T-helper 2 cell treated with Interferon-gamma antibody and Interleukin-4, amounts not matched to agents 5 μg/mL and 100 μg/mL, for 36 hours (primary cell): ENCODE data around the gene DUSP22.

Source experiments
- DNase-seq: peaks from one replicate; pipeline ENCODE4 v3.0.0; 2021; ENCODE audit warnings: low spot score
- H3K27ac Mint-ChIP-seq: one replicate; pipeline ENCODE4 v1.8.0; 2021; ENCODE audit warnings: mild to moderate bottlenecking, mixed read lengths
- H3K27me3 Mint-ChIP-seq: one replicate; pipeline ENCODE4 v1.8.0; 2021; ENCODE audit warnings: low read depth, mixed read lengths
- H3K36me3 Mint-ChIP-seq: one replicate; pipeline ENCODE4 v1.8.0; 2021; ENCODE audit warnings: low read depth, mixed read lengths
- H3K4me1 Mint-ChIP-seq: one replicate; pipeline ENCODE4 v1.8.0; 2021; ENCODE audit warnings: low read depth, mixed read lengths
- H3K4me3 Mint-ChIP-seq: one replicate; pipeline ENCODE4 v1.8.0; 2022; ENCODE audit warnings: mild to moderate bottlenecking, moderate library complexity, mixed read lengths
- H3K9me3 Mint-ChIP-seq: one replicate; pipeline ENCODE4 v1.8.0; 2021; ENCODE audit warnings: mixed read lengths

DUSP22 gene

DNA sequence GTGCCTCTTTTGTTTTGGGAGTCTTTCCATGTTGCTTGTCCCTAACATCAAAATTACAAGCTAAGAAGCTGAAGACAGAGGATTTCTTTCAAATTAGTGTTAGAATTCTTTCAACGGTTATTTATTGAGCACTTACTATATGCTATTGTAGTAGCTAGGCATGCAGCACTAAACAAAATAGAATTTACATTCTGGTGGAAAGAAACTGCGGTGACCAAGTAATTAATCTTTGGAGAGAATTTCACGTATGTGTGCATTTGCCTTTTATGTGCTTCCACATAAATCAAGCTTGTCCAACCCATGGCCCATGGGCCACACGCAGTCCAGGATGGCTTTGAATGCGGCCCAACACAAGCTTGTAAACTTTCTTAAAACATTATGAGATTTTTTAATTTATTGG, 33.0 kb upstream of the DUSP22 start:
- no peaks in the 10 kb centered on the region for H3K27me3 Mint-ChIP-seq
- peaks cover 31% of the 10 kb centered on the region for H3K4me1 Mint-ChIP-seq
- no peak for DNase-seq
- peak overlapping the region; percentile 84 for H3K27ac Mint-ChIP-seq
- peaks cover 4% of the 10 kb centered on the region for H3K36me3 Mint-ChIP-seq
- H3K9me3 Mint-ChIP-seq, result peaks cover 20% of the 10 kb centered on the region
- H3K4me3 Mint-ChIP-seq, result no peak overlapping the region

DNA sequence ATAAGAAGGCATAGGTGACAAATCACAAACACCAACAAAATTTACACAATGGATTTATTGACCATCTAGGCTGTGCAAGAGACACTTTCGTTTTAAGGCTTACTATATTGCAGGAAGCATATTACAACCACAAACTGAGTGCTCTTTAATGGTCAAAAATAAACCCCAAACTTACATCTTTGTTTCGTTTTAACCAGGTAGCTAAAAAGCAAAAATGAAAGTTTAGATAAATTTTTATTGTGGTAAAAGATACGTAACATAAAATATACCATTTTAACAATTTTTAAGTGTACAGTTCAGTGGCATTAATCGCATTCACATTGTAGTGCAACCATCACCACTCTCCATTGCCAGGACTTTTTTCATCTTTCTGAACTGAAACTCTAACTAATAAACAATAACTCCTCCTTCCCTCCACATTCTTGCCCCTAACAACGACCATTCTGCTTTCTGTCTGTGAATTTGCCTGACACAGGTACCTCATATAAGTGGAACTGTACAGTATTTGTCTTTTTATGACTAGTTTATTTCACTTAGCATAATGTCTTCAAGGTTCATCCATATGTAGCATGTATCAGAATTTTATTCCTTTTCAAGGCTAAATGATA, 32.3 kb upstream of the DUSP22 start:
- Mint-ChIP-seq H3K9me3 (peaks cover 26% of the 10 kb centered on the region), H3K27me3 (peaks cover 4% of the 10 kb centered on the region), H3K4me3 (peak overlapping the region; percentile 68), H3K27ac (peak overlapping the region; percentile 84), H3K4me1 (peaks cover 31% of the 10 kb centered on the region), H3K36me3 (peaks cover 4% of the 10 kb centered on the region)
- no peak for DNase-seq

DNA sequence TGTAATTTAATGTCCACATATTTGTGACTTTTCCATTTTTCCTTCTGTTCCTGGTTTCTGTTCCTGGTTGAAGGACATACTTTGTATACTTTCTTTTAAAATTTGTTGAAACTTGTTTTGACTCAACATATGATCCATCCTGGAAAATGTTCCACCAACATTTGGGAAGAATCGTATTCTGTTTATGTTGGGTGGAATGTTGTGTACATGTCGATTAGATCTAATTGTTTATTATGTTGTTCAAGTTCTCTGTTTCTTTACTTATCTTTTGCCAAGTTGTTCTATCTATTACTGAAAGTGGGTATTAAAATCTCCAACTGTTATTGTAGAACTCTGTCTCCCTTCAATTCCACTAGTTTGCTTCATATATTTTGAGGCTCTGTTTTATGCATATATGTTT, 27.7 kb upstream of the DUSP22 start:
- Mint-ChIP-seq H3K27ac (no peak overlapping the region), H3K4me3 (no peak overlapping the region), H3K36me3 (peaks cover 5% of the 10 kb centered on the region), H3K4me1 (peaks cover 14% of the 10 kb centered on the region), H3K27me3 (peaks cover 21% of the 10 kb centered on the region), H3K9me3 (peaks cover 20% of the 10 kb centered on the region)
- no peak for DNase-seq

DNA sequence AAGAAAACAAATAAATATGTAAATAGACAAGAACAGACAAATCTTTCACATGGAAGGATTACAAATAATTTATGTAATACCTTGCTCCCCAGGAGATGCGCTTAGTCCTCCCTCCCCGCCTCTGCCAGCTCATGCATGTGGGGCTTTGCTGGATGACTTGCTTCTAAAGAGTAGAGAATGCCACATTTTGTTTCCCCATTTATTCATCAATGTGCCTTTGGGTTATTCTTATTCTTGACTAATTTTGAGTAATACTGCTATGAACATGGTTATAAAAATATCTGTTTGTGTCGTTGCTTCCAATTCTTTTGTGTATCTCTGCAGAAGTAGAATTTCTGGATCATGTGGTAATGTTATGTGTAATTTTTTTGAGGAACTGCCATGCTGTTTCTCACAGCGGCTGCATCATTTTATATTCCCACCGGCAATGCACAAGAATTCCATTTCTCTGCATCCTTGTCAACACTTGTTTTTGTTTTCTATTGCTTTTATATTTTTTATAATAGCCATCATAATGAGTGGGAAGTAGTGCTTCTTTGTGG, 23.8 kb upstream of the DUSP22 start:
- Mint-ChIP-seq H3K36me3 (peaks cover 11% of the 10 kb centered on the region), H3K4me1 (peaks cover 18% of the 10 kb centered on the region), H3K4me3 (no peak overlapping the region), H3K27me3 (peaks cover 22% of the 10 kb centered on the region), H3K9me3 (peaks cover 28% of the 10 kb centered on the region), H3K27ac (no peak overlapping the region)
- DNase-seq, result no peak

DNA sequence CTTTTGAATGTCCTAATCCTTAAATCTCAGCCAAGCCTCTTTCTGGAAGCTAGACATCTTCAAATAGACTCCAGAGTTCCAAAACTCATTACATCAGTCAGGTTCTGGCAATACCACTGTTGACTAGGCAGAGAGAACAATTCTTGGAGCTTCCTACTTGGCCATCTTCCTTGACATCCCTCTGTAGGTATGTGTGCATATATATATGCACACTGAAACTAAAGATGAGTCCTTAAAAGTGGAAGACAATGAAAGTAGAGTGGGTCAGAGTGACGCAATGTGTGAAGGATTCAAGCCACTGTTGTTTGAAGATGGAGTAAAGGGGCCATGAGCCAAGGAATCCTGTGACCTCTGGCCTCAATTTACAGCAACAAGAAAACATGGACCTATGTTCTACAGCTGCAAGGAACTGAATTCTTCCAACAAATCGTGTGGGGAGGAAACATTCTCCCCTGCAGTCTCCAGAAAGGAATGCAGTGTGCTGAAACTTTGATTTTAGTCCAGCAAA, 18.7 kb upstream of the DUSP22 start:
- Mint-ChIP-seq H3K36me3 (peaks cover 11% of the 10 kb centered on the region), H3K27me3 (peaks cover 19% of the 10 kb centered on the region), H3K27ac (no peak overlapping the region), H3K9me3 (peaks cover 19% of the 10 kb centered on the region), H3K4me3 (no peak overlapping the region), H3K4me1 (peaks cover 18% of the 10 kb centered on the region)
- DNase-seq, result no peak

DNA sequence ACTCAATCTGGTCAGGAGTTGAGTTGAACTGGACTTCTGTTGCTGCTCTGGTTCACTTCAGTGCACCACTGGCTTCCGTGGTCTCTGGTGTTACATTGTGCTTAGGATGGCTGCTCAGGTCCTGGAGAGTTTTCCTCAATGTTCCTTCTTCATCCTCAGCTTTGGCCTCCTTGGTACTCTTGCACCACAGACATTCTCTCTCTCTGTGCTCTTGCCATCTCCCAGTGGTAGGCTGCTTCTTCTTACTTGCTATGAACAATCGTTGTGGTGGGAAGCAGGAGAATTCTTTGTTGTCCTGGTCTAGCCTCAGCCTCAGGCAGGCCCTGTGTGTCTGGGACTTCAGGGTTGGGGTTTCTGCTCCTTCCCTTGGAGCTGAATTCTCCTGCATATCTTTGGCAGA, 14.5 kb upstream of the DUSP22 start:
- Mint-ChIP-seq H3K4me1 (peaks cover 6% of the 10 kb centered on the region), H3K4me3 (no peak overlapping the region), H3K27me3 (peaks cover 16% of the 10 kb centered on the region), H3K36me3 (peaks cover 3% of the 10 kb centered on the region), H3K9me3 (peaks cover 3% of the 10 kb centered on the region), H3K27ac (no peak overlapping the region)
- no peak for DNase-seq

DNA sequence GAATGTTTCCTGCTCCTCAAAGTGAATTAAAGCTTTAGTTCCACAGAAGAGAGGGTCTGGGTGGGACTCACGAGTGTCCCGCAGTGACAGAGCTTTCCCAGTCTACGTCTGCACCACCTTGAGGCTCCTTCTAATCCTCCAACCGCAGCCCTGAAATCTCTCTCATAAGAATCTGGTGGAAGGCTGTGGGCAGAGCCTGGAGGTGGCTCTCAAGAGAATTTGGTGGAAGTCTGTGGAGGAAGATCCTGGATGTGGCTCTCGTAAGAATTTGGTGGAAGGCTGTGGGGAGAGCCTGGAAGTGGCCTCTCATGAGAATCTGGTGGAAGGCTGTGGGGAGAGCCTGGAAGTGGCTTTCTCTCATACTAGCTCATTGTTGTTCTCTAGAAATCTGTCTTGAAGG, 13.8 kb upstream of the DUSP22 start:
- Mint-ChIP-seq H3K27me3 (peaks cover 15% of the 10 kb centered on the region), H3K4me3 (no peak overlapping the region), H3K4me1 (peaks cover 3% of the 10 kb centered on the region), H3K27ac (no peak overlapping the region), H3K9me3 (no peaks in the 10 kb centered on the region), H3K36me3 (peaks cover 1% of the 10 kb centered on the region)
- peak; percentile 3 for DNase-seq

DNA sequence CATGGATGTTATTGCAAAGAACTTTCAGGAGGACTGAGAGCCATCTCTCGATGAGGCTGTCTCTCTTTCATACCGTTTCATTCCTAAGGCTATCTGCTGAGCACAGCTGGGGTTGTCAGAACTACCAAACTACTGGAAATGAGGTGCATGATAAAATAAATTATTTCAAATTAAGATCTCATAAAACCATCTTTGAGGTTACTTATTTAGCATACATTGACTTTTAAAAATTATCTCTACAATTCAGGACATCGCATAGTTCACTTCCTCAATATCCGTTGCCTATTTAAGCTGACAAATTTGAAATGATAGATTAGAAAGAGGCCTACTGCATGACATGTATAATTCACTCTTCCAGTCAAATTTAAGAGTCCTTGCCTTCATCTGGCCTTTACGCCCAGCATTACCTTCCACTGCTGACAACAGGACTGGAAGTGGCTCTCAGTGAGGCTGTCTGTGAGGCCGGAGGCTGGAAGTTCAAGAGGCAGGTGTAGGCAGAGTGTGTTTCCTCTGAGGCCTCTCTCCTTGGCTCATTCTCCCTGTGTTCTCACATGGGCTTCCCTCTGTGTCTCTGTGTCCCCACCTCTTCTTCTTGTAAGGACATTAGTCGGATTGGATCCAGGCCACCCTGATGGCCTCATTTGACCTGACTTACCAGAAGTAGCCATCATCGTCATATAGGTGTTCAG, 12.8 kb upstream of the DUSP22 start:
- H3K36me3 Mint-ChIP-seq, result peaks cover 1% of the 10 kb centered on the region
- H3K27ac Mint-ChIP-seq, result no peak overlapping the region
- DNase-seq, result peak; percentile 2
- H3K27me3 Mint-ChIP-seq, result peaks cover 18% of the 10 kb centered on the region
- H3K4me1 Mint-ChIP-seq, result peaks cover 5% of the 10 kb centered on the region
- H3K9me3 Mint-ChIP-seq, result no peaks in the 10 kb centered on the region
- H3K4me3 Mint-ChIP-seq, result no peak overlapping the region

DNA sequence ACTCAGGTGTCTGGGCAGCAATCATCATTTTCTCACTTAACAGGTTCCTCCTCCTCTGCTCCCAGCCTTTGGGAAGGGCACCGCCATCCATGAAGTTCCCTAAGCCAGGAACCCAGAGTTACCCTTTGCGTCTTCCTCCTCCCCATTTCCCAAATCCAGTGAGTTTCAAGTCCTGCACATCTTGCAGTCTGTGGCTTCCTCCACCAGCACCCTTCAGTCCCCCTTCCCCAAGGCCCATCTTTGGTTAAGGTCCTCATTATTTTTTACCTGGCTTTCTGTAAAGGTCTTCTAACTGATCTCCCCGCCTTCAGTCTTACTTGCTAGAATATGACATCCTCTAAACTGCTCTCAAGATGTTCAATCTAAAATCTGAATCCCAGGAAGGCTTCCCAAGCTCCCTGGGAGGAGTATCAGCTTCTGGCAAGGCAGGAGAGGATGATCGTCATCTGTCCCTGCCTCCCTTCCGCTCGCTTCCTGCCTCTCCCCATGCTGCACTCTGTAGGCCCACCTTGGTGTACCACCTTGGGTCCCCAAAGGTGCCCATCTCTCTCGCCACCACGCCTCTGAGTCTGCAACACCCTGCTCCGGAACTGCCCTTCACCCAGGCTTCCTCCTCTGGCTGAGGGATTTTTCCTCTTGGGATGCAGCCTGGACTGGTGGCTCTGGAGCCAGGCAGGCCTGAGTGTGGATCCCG, 11.4 kb upstream of the DUSP22 start:
- H3K4me1 Mint-ChIP-seq, result peaks cover 14% of the 10 kb centered on the region
- no peaks in the 10 kb centered on the region for H3K9me3 Mint-ChIP-seq
- peaks cover 14% of the 10 kb centered on the region for H3K27me3 Mint-ChIP-seq
- no peak overlapping the region for H3K4me3 Mint-ChIP-seq
- H3K36me3 Mint-ChIP-seq, result peaks cover 1% of the 10 kb centered on the region
- DNase-seq, result peak; percentile 3
- no peak overlapping the region for H3K27ac Mint-ChIP-seq

DNA sequence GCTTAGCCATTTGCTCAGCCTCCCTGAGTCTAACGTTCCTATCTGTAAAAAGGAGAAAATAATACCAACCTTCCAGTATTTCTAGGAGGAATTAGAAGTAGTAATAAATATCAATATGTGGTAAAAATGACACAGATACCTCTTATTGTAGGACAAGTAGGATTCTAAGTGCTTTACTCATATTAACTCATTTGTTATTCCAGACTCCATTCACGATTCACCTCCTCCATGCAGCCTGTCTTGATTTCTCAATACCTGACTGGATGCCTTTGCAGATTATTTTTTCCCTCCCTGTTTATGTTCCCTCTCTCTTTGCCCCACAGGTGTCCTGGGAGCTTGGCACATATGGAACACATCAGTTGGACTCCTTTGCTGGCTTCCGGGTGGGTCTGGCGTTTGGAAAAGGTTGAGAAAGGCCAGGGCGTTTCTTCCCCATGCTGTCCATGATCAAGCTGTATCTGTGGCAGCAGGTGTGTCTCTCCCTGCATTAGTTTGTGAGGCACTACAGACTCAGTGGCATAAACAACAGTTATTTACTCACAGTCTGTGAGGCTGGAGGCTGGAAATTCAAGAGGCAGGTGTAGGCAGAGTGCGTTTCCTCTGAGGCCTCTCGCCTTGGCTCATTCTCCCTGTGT, 10.7 kb upstream of the DUSP22 start:
- no peak overlapping the region for H3K27ac Mint-ChIP-seq
- H3K36me3 Mint-ChIP-seq, result peaks cover 1% of the 10 kb centered on the region
- DNase-seq, result no peak
- H3K4me1 Mint-ChIP-seq, result peaks cover 15% of the 10 kb centered on the region
- H3K4me3 Mint-ChIP-seq, result no peak overlapping the region
- peaks cover 14% of the 10 kb centered on the region for H3K27me3 Mint-ChIP-seq
- no peaks in the 10 kb centered on the region for H3K9me3 Mint-ChIP-seq

DNA sequence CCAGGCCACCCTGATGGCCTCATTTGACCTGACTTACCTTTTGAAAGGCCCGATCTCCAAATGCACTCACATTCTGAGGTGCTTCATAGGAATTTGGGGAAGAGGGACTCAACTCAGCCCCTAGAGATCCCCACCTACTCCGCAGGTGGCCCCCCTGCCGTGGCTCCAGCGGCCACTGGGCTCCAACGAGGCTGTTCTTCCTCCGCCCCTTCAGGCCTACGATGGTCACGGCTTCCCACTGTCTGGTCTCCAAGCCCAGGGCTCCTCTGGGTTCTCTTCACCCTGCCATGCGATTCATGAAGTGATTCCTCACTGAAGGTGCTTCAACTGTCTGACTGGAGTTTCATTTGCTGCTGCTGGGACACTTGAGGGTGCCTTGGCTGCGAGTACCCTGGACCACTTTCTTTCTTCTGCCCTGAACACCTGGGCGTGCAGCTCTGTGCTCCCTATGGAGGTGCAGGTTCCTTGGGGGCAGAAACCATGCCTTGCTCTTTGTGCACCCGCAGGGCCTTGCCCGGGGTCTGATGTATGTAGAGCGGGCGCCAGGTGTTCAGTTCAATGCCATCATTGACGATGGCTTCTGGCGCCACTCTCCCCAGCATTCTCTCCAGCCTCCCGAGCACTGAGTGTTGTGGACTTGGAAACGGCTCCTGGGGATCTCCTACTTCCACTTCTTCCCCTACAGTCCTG, 10.0 kb upstream of the DUSP22 start:
- Mint-ChIP-seq H3K27me3 (peaks cover 10% of the 10 kb centered on the region), H3K36me3 (peaks cover 1% of the 10 kb centered on the region), H3K4me1 (peaks cover 21% of the 10 kb centered on the region), H3K9me3 (no peaks in the 10 kb centered on the region), H3K27ac (no peak overlapping the region), H3K4me3 (no peak overlapping the region)
- DNase-seq, result peak; percentile 3

DNA sequence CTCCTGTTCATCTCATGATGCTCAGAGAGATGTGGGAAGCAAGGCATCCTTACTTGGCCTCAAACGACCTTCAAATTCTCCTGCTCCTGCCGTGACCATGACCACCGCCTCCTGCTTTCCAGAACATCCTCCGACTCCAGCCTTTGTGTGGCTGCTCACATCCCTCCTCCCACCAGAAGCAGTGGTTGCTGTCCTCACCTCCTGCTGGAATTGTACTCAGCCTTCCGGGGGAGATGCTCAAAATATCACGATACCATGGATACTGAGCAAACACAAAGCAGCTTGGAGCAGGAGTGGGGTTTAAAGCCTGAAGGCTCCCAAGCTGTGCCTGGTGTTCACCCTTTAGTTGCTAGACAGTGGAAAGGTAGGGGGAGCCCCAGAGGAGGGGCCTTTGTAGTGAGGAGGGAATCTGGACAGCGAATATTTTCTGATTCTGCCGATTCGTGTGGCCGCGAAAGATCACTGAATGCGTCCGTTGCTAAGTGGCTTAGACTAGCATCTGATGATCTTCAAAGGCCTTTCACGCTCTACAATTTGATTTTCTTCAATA, 9.3 kb upstream of the DUSP22 start:
- H3K27ac Mint-ChIP-seq, result no peak overlapping the region
- DNase-seq, result no peak
- peaks cover 10% of the 10 kb centered on the region for H3K27me3 Mint-ChIP-seq
- no peak overlapping the region for H3K4me3 Mint-ChIP-seq
- peaks cover 1% of the 10 kb centered on the region for H3K36me3 Mint-ChIP-seq
- H3K4me1 Mint-ChIP-seq, result peaks cover 22% of the 10 kb centered on the region
- H3K9me3 Mint-ChIP-seq, result no peaks in the 10 kb centered on the region

DNA sequence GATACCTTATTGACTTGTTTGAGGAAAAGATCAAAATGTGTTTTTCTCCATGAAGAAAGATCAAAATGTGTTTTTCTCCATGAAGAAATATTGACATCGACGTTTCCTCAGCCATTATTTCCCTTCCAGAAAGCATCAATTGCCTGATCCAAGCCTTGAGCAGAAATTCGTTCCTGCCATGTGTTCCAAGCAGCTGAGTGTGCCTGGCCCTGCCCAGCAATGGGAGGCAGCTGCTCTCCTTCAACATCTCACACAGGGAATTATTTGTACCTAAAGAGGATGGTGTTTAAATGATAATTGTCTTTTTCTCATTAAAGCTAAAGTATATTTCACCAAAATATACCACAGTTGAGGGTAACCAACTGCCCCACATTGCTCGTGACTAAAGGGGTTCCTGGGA, 7.8 kb upstream of the DUSP22 start:
- Mint-ChIP-seq H3K9me3 (no peaks in the 10 kb centered on the region), H3K36me3 (peaks cover 3% of the 10 kb centered on the region), H3K27ac (no peak overlapping the region), H3K4me1 (peaks cover 24% of the 10 kb centered on the region), H3K4me3 (no peak overlapping the region), H3K27me3 (peaks cover 11% of the 10 kb centered on the region)
- no peak for DNase-seq
